Caco-2 (cell line): ENCODE data around the gene ZCCHC2. TPM values are rescaled to one million over a fixed set of nuclear protein-coding genes. Genes with fewer than 3 reads are reported as not detected.

Experiments
- BruUV-seq: library from RNA; stranded (reverse); fragments of 400-500 nt; replicated peaks from 2 replicates; lab custom pipeline; 2021; lab: Mats Ljungman, UMichigan
- CTCF ChIA-PET: fragments of 300-600 bp; sonication (Branson Sonifier 250); formaldehyde crosslinking; loops from one replicate; lab custom pipeline; 2022; ENCODE audit warnings: antibody characterized with exemption; lab: Charles Lee
- POLR2A ChIA-PET: fragments of 300-600 bp; sonication (Branson Sonifier 250); formaldehyde crosslinking; loops from one replicate; lab custom pipeline; 2022; ENCODE audit warnings: antibody characterized with exemption; lab: Charles Lee
- DNase-seq, 2 experiments: peaks; one replicate each; pipeline versions ENCODE4 v3.0.0 to v3.0.0-alpha.2; 2020 to 2022
- H3K27me3 ChIP-seq: replicated peaks from 2 replicates; pipeline ENCODE4 v1.6.0; 2011; ENCODE audit warnings: low read length; ENCODE audit not compliant: control insufficient read depth, insufficient read depth
- H3K36me3 ChIP-seq: 2 replicates; pipeline ENCODE4 v1.5.1; 2011; ENCODE audit warnings: low read length; ENCODE audit not compliant: control insufficient read depth, insufficient read depth
- H3K4me1 ChIP-seq: fragments of 250-450 bp; sonication (Bioruptor Pico); 2 replicates; pipeline ENCODE4 v1.5.1; 2020; ENCODE audit warnings: mild to moderate bottlenecking
- H3K4me3 ChIP-seq: 2 replicates; pipeline ENCODE4 v1.5.1; 2011; ENCODE audit warnings: low read depth, mild to moderate bottlenecking, control low read depth, low read length
- H3K9me3 ChIP-seq: fragments of 250-450 bp; sonication (Bioruptor Pico); 2 replicates; pipeline ENCODE4 v1.5.1; 2020; ENCODE audit warnings: mild to moderate bottlenecking, moderate library complexity
- H3K27ac Mint-ChIP-seq: one replicate; pipeline ENCODE4 v1.8.0; 2022; ENCODE audit warnings: mixed read lengths; ENCODE audit not compliant: unreplicated experiment
- H3K27me3 Mint-ChIP-seq: one replicate; pipeline ENCODE4 v1.8.0; 2022; ENCODE audit warnings: mixed read lengths; ENCODE audit not compliant: insufficient read depth, unreplicated experiment
- H3K36me3 Mint-ChIP-seq: one replicate; pipeline ENCODE4 v1.8.0; 2022; ENCODE audit warnings: mild to moderate bottlenecking, mixed read lengths; ENCODE audit not compliant: insufficient read depth, unreplicated experiment
- H3K4me1 Mint-ChIP-seq: one replicate; pipeline ENCODE4 v1.8.0; 2022; ENCODE audit warnings: low read depth, mixed read lengths; ENCODE audit not compliant: unreplicated experiment
- H3K4me3 Mint-ChIP-seq: one replicate; pipeline ENCODE4 v1.8.0; 2022; ENCODE audit warnings: mild to moderate bottlenecking, moderate library complexity, mixed read lengths; ENCODE audit not compliant: unreplicated experiment
- H3K9me3 Mint-ChIP-seq: one replicate; pipeline ENCODE4 v1.8.0; 2022; ENCODE audit warnings: mixed read lengths; ENCODE audit not compliant: unreplicated experiment
- intact Hi-C: fragments of 100-400 bp; cut with micrococcal nuclease; formaldehyde crosslinking; loops from one replicate; pipeline ENCODE4 v1.10.0; 2022; ENCODE audit not compliant: unreplicated experiment
- total RNA-seq: library from RNA; stranded (reverse); gene quantifications from 2 replicates; pipeline ENCODE4 v1.2.3, GENCODE V29; 2022
- TF ChIP-seq, protein P1 (sequence below), 2 experiments: fragments of 200-600 bp in 1 of 2; IDR thresholded peaks; 1 replicate in 1 of 2; 2 replicates in 1 of 2; pipeline versions ENCODE4 v1.5.1 to v1.8.0; 2011 to 2022; ENCODE audit warnings: antibody characterized with exemption in 1 of 2, control low read depth in 1 of 2, inconsistent platforms in 1 of 2, low read depth in 1 of 2, low read length in 1 of 2, mild to moderate bottlenecking in 1 of 2, moderate library complexity in 1 of 2; ENCODE audit not compliant: insufficient read depth in 1 of 2, severe bottlenecking in 1 of 2, unreplicated experiment in 1 of 2

ZCCHC2 gene
- total RNA-seq, 1 experiment from 2014 or later, result 6.9 TPM

DNA sequence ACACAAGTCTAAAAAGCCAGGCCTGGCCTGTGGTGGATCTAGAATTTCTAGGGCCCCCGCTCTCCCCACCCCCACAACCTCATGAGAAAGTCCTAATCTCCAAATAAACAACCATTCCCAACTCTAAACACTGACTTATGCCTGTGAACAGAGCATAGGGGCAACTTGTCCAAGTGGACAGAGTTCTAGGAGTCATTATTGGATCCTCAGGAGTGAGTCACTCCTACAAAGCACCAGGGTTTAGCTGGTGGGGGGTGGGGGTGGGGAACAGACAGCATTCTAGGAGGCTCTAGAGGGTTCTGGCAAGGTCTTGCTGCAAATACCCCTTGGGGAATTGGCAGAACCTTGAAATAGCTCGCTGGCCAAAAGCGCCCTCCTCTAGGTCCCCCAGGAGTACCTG, 83.3 kb downstream of the ZCCHC2 start:
- Mint-ChIP-seq H3K36me3 (no peaks in the 10 kb centered on the region), H3K27me3 (peaks cover 2% of the 10 kb centered on the region), H3K4me1 (no peaks in the 10 kb centered on the region), H3K4me3 (no peak overlapping the region), H3K27ac (no peak overlapping the region), H3K9me3 (no peaks in the 10 kb centered on the region)
- intact Hi-C loops, result no loop called here
- no peaks in the 10 kb centered on the region for H3K4me1 ChIP-seq
- ChIA-PET POLR2A (no interaction called here), CTCF (no interaction called here)
- BruUV-seq, result no TSS peak
- no peaks in the 10 kb centered on the region for H3K27me3 ChIP-seq
- no peak for DNase-seq
- no peaks in the 10 kb centered on the region for H3K36me3 ChIP-seq
- TF ChIP-seq, protein P1, sequence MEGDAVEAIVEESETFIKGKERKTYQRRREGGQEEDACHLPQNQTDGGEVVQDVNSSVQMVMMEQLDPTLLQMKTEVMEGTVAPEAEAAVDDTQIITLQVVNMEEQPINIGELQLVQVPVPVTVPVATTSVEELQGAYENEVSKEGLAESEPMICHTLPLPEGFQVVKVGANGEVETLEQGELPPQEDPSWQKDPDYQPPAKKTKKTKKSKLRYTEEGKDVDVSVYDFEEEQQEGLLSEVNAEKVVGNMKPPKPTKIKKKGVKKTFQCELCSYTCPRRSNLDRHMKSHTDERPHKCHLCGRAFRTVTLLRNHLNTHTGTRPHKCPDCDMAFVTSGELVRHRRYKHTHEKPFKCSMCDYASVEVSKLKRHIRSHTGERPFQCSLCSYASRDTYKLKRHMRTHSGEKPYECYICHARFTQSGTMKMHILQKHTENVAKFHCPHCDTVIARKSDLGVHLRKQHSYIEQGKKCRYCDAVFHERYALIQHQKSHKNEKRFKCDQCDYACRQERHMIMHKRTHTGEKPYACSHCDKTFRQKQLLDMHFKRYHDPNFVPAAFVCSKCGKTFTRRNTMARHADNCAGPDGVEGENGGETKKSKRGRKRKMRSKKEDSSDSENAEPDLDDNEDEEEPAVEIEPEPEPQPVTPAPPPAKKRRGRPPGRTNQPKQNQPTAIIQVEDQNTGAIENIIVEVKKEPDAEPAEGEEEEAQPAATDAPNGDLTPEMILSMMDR (IDR thresholded peaks at IDR 0.05; ENCODE audit: insufficient read depth in 1 of 2, low read depth in 1 of 2, low read length in 1 of 2, severe bottlenecking in 1 of 2, unreplicated experiment in 1 of 2), result no peak
- H3K9me3 ChIP-seq, result no peaks in the 10 kb centered on the region
- no peak overlapping the region for H3K4me3 ChIP-seq

DNA sequence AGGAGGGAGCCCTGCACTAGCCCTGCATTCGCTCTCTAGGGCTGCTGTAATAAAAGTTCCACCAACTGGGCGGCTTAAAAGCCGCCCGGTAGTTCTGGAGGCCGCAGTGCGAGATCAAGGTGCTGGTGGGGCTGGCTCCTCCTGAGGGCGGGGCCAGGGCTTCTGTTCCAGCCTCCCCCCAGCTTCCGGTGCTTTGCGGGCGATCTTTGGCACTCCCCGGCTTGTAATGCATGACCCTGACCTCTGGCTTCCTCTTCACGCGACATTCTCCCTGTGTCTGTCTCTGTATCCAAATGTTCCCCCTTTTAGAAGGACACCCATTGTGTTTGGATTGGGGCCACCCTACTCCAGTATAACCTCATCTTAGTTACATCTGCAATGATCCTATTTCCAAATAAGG, 84.5 kb downstream of the ZCCHC2 start:
- BruUV-seq, result no TSS peak
- intact Hi-C loops, result no loop called here
- CTCF ChIA-PET, result no interaction called here

DNA sequence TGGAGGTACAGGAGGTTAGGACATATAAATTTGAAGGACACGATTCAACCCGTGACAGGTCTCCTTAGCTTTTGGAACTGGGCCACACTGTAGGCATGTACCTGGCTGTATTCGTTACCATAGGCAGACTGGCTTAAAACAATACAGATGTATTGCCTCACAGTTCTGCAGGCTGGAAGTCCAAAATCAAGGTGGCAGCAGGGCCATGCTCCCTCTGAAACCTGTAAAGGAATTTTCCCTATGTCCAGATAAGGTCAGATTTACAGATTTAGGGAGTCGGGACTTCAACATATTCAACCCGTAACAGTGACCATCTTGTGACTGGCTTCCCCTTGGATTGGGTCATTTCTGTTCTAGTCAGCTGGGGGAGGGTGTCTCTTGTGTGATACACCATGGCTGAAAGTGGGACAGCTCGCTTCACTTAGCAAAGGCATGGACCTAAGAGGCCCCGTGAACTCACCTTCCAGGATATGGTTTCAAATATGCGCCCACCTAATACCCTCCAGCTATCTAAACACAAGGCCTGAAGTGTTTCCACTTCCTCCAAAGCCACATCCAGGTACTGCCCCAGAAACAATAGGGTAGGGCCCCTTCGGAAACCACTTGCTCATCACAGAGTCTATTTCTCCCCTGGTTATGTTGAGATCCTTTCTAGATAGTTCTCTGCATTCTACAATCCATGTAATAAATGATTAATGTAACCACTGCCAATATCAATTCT, 85.0 kb downstream of the ZCCHC2 start:
- Mint-ChIP-seq H3K4me1 (no peaks in the 10 kb centered on the region), H3K27me3 (peaks cover 2% of the 10 kb centered on the region), H3K9me3 (no peaks in the 10 kb centered on the region), H3K4me3 (no peak overlapping the region), H3K27ac (no peak overlapping the region), H3K36me3 (no peaks in the 10 kb centered on the region)
- H3K4me3 ChIP-seq, result no peak overlapping the region
- H3K9me3 ChIP-seq, result no peaks in the 10 kb centered on the region
- no peak for DNase-seq
- ChIA-PET POLR2A (no interaction called here), CTCF (no interaction called here)
- H3K36me3 ChIP-seq, result no peaks in the 10 kb centered on the region
- TF ChIP-seq, protein P1 (IDR thresholded peaks at IDR 0.05; ENCODE audit: insufficient read depth in 1 of 2, low read depth in 1 of 2, low read length in 1 of 2, severe bottlenecking in 1 of 2, unreplicated experiment in 1 of 2), result no peak
- H3K4me1 ChIP-seq, result no peaks in the 10 kb centered on the region
- no TSS peak for BruUV-seq
- H3K27me3 ChIP-seq, result no peaks in the 10 kb centered on the region
- intact Hi-C loops, result no loop called here

More for the DNA sequence above, 84.5 kb downstream of the ZCCHC2 start:
- Histone ChIP-seq H3K9me3 (no peaks in the 10 kb centered on the region), H3K27me3 (no peaks in the 10 kb centered on the region), H3K4me1 (no peaks in the 10 kb centered on the region), H3K4me3 (no peak overlapping the region), H3K36me3 (no peaks in the 10 kb centered on the region)
- POLR2A ChIA-PET, result no interaction called here
- Mint-ChIP-seq H3K27ac (no peak overlapping the region), H3K36me3 (no peaks in the 10 kb centered on the region), H3K9me3 (no peaks in the 10 kb centered on the region), H3K27me3 (peaks cover 2% of the 10 kb centered on the region), H3K4me1 (no peaks in the 10 kb centered on the region), H3K4me3 (no peak overlapping the region)
- DNase-seq, result no peak
- TF ChIP-seq, protein P1 (IDR thresholded peaks at IDR 0.05; ENCODE audit: insufficient read depth in 1 of 2, low read depth in 1 of 2, low read length in 1 of 2, severe bottlenecking in 1 of 2, unreplicated experiment in 1 of 2), result no peak
